Smooth muscle cell (in vitro differentiated cells): ENCODE data around the gene WNT2. TPM values are rescaled to one million over a fixed set of nuclear protein-coding genes. Genes with fewer than 3 reads are reported as not detected.
A peak's percentile ranks its signal among the peaks of the same experiment; 100 is the strongest.

Experiments used
- DNase-seq: peaks from one replicate; lab custom pipeline; 2025; ENCODE audit not compliant: unreplicated experiment; lab: John Stamatoyannopoulos, UW
- H2AFZ ChIP-seq: fragments of 200-600 bp; sonication (generic); 2 replicates; pipeline ENCODE4 v1.6.0; 2016; ENCODE audit warnings: antibody characterized with exemption, low read depth, mild to moderate bottlenecking
- H3F3A ChIP-seq: fragments of 200-600 bp; sonication (generic); 2 replicates; pipeline ENCODE4 v1.6.0; 2017; ENCODE audit warnings: antibody characterized with exemption, low read depth
- H3K27ac ChIP-seq: fragments of 200-600 bp; sonication (generic); 2 replicates; pipeline ENCODE4 v1.5.1; 2016; ENCODE audit warnings: low read depth, mild to moderate bottlenecking
- H3K27me3 ChIP-seq: fragments of 200-600 bp; sonication (generic); 2 replicates; pipeline ENCODE4 v1.6.1; 2016; ENCODE audit warnings: low read depth, mild to moderate bottlenecking
- H3K36me3 ChIP-seq: fragments of 200-600 bp; sonication (generic); 2 replicates; pipeline ENCODE4 v1.5.1; 2016; ENCODE audit warnings: low read depth
- H3K4me1 ChIP-seq: fragments of 200-600 bp; sonication (generic); 2 replicates; pipeline ENCODE4 v1.5.1; 2016; ENCODE audit warnings: low read depth
- H3K4me2 ChIP-seq: fragments of 200-600 bp; sonication (generic); 2 replicates; pipeline ENCODE4 v1.6.0; 2016; ENCODE audit warnings: mild to moderate bottlenecking
- H3K4me3 ChIP-seq: fragments of 200-600 bp; sonication (generic); 2 replicates; pipeline ENCODE4 v1.5.1; 2016; ENCODE audit warnings: mild to moderate bottlenecking
- H3K79me2 ChIP-seq: fragments of 200-600 bp; sonication (generic); 2 replicates; pipeline ENCODE4 v1.6.0; 2016; ENCODE audit warnings: low read depth, mild to moderate bottlenecking
- H3K9ac ChIP-seq: fragments of 200-600 bp; sonication (generic); 2 replicates; pipeline ENCODE4 v1.6.0; 2016; ENCODE audit warnings: low read depth
- H3K9me3 ChIP-seq: fragments of 200-600 bp; sonication (generic); replicated peaks from 2 replicates; pipeline ENCODE4 v1.5.1; 2016; ENCODE audit warnings: low read depth
- H4K20me1 ChIP-seq: fragments of 200-600 bp; sonication (generic); 2 replicates; pipeline ENCODE4 v1.6.0; 2016; ENCODE audit warnings: low read depth
- CTCF ChIP-seq: fragments of 200-600 bp; sonication (generic); IDR thresholded peaks from 2 replicates; pipeline ENCODE4 v1.5.1; 2017; ENCODE audit warnings: borderline replicate concordance, mild to moderate bottlenecking, antibody characterized with exemption; ENCODE audit not compliant: insufficient read depth, poor library complexity, severe bottlenecking
- WGBS: methylation state at CpG from one replicate; pipeline ENCODE4 v1.1.7; 2016; ENCODE audit warnings: low lambda C conversion rate; 5-methylcytosine and 5-hydroxymethylcytosine counted together
- polyA plus RNA-seq: library from polyadenylated mRNA; unstranded; fragments of >200 nt; fragmentation: Nextera tagmentation; extraction: Ambion mirVana; gene quantifications from 2 replicates; pipeline ENCODE4 v1.2.1, GENCODE V29; 2016
- total RNA-seq: library from RNA; depleted of rRNA; stranded (reverse); fragments of >200 nt; gene quantifications from 2 replicates; pipeline ENCODE4 v1.2.3, GENCODE V29; 2014

The WNT2 gene
- total and polyA plus RNA-seq, 2 experiments from 2014 or later = 98.9 to 182 TPM

DNA sequence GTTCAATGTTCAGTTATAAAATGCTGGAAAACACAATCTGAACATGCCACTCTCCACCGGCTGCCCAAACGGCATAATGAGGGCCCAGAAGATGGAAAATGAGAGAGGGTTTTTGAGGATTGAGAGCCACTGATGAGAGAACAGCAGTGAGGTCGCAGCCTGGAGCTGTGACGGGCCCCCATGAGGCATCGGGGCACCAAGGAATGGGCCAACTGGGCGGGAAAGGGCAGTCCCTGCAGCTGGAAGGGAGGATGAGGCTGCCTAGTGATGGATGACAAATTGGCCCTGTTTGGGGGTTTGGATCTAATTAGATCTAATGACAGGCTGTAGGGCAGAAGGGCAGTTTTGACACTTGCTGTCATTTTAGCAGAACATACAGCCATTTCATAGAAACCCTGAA, 39.1 kb downstream of the WNT2 start:
- Histone ChIP-seq H3K9me3 (no peaks in the 10 kb centered on the region), H3K4me1 (peaks cover 17% of the 10 kb centered on the region), H4K20me1 (no peaks in the 10 kb centered on the region), H2AFZ (no peak overlapping the region), H3K9ac (peak overlapping the region; percentile 90), H3K27ac (peak overlapping the region; percentile 98), H3K4me3 (no peak overlapping the region), H3K4me2 (peak overlapping the region; percentile 65), H3K27me3 (no peaks in the 10 kb centered on the region), H3K36me3 (no peaks in the 10 kb centered on the region), H3K79me2 (no peaks in the 10 kb centered on the region), H3F3A (peaks cover 16% of the 10 kb centered on the region)
- WGBS = 67% methylated on average over 6 of the region's 6 CpGs
- no peak for TF ChIP-seq CTCF
- DNase-seq = no peak

DNA sequence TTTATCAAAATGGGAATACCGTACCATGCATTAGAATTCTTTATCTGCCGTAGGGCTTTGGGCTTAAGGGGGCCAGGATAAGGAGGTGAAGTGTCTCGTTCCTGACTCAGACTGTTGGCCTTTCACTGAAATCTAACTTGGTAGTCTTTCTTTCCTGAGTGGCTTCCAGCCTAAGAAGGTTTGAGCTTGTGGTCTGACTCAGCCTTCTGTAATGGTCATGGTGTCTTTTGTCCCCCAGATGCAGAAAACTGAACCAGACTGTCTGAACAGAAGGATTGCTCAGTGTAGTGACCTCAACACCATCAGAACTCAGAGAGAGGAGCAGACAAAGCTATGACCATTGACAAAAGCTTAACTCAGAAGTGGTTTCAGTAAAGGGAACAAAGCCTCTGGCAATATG, 39.5 kb downstream of the WNT2 start:
- Histone ChIP-seq H3K36me3 (no peaks in the 10 kb centered on the region), H4K20me1 (no peaks in the 10 kb centered on the region), H3K9me3 (no peaks in the 10 kb centered on the region), H3K27me3 (no peaks in the 10 kb centered on the region), H3K79me2 (no peaks in the 10 kb centered on the region), H2AFZ (no peak overlapping the region), H3F3A (peaks cover 16% of the 10 kb centered on the region), H3K27ac (peak overlapping the region; percentile 98), H3K9ac (peak overlapping the region; percentile 90), H3K4me3 (no peak overlapping the region), H3K4me2 (peak overlapping the region; percentile 65), H3K4me1 (peaks cover 17% of the 10 kb centered on the region)
- no peak for DNase-seq
- WGBS = 2% methylated on average over 3 of the region's 3 CpGs
- TF ChIP-seq CTCF = no peak

GRCh38 chr7:117282239-117282812, 40.5 kb downstream of the WNT2 start:
- no peak for DNase-seq
- H3K4me3 ChIP-seq = no peak overlapping the region
- H4K20me1 ChIP-seq = no peaks in the 10 kb centered on the region
- H3K9ac ChIP-seq = peak overlapping the region; percentile 64
- H3K4me2 ChIP-seq = peak overlapping the region; percentile 58
- no peaks in the 10 kb centered on the region for H3K79me2 ChIP-seq
- peak overlapping the region; percentile 98 for H3K27ac ChIP-seq
- no peak for TF ChIP-seq CTCF
- 78% methylated on average over 1 of the region's 1 CpG for WGBS
- peaks cover 17% of the 10 kb centered on the region for H3K4me1 ChIP-seq
- no peaks in the 10 kb centered on the region for H3K9me3 ChIP-seq
- no peaks in the 10 kb centered on the region for H3K27me3 ChIP-seq
- H3K36me3 ChIP-seq = no peaks in the 10 kb centered on the region
- peaks cover 16% of the 10 kb centered on the region for H3F3A ChIP-seq
- H2AFZ ChIP-seq = no peak overlapping the region

GRCh38 chr7:117281562-117281961, 41.3 kb downstream of the WNT2 start:
- 84% methylated on average over 5 of the region's 5 CpGs for WGBS
- H3K4me1 ChIP-seq = peaks cover 17% of the 10 kb centered on the region
- no peak overlapping the region for H3K9ac ChIP-seq
- H3K4me2 ChIP-seq = peak overlapping the region; percentile 27
- no peaks in the 10 kb centered on the region for H3K36me3 ChIP-seq
- TF ChIP-seq CTCF = no peak
- H3K79me2 ChIP-seq = no peaks in the 10 kb centered on the region
- no peak for DNase-seq
- no peak overlapping the region for H3K4me3 ChIP-seq
- H3K27ac ChIP-seq = peak overlapping the region; percentile 98
- H2AFZ ChIP-seq = no peak overlapping the region
- H4K20me1 ChIP-seq = no peaks in the 10 kb centered on the region
- H3K27me3 ChIP-seq = no peaks in the 10 kb centered on the region
- H3F3A ChIP-seq = peaks cover 16% of the 10 kb centered on the region
- H3K9me3 ChIP-seq = no peaks in the 10 kb centered on the region
